DMS153 treated with DMSO at 0.1 percent for 48 hours (cell line): Measurements from ENCODE around the gene GABPB1.

Source experiments
- DNase-seq: peaks from one replicate; lab custom pipeline; 2025; ENCODE audit not compliant: unreplicated experiment; lab: John Stamatoyannopoulos, UW

The GABPB1 gene

GRCh38 chr15:50244959-50245624, 109.9 kb downstream of the GABPB1 start:
- DNase-seq, result no peak

GRCh38 chr15:50244153-50244552, 110.8 kb downstream of the GABPB1 start:
- no peak for DNase-seq

- DNase-seq, result no peak
Measured at GRCh38 chr15:50241684-50242450, 113.1 kb downstream of the GABPB1 start.

- DNase-seq, result no peak
Measured at GRCh38 chr15:50238255-50238654, 116.7 kb downstream of the GABPB1 start.

- no peak for DNase-seq
Measured at GRCh38 chr15:50236433-50236832, 118.6 kb downstream of the GABPB1 start.

GRCh38 chr15:50235794-50236193, 119.2 kb downstream of the GABPB1 start:
- DNase-seq, result no peak

- DNase-seq, result no peak
Measured at GRCh38 chr15:50234764-50235163, 120.2 kb downstream of the GABPB1 start.

GRCh38 chr15:50233192-50233736, 121.7 kb downstream of the GABPB1 start:
- no peak for DNase-seq

- no peak for DNase-seq
Measured at GRCh38 chr15:50232791-50233190, 122.2 kb downstream of the GABPB1 start.

GRCh38 chr15:50231761-50232160, 123.2 kb downstream of the GABPB1 start:
- no peak for DNase-seq

- DNase-seq, result no peak
Measured at GRCh38 chr15:50229336-50229735, 125.7 kb downstream of the GABPB1 start.

GRCh38 chr15:50228866-50229265, 126.1 kb downstream of the GABPB1 start:
- no peak for DNase-seq

- no peak for DNase-seq
Measured at GRCh38 chr15:50227076-50227475, 127.9 kb downstream of the GABPB1 start.

- no peak for DNase-seq
Measured at GRCh38 chr15:50225938-50226337, 129.1 kb downstream of the GABPB1 start.
